K562 (cell line): ENCODE data around the gene AAK1.

ENCODE experiments used
- CTCF ChIP-seq, 3 experiments: IDR thresholded peaks in 2 of 3; conservative IDR thresholded peaks in 1 of 3; 2 replicates each; pipeline ENCODE4 v1.5.1; 2011 to 2012; ENCODE audit warnings: low read length in 3 of 3, mild to moderate bottlenecking in 3 of 3, control low read depth in 2 of 3, improper control_type of control experiment in 1 of 3, inconsistent platforms in 1 of 3, low read depth in 1 of 3, mixed read lengths in 1 of 3, moderate library complexity in 1 of 3; ENCODE audit not compliant: insufficient read depth in 2 of 3
- KAT2B ChIP-seq: IDR thresholded peaks from one replicate; pipeline ENCODE4 v1.6.1; 2012; ENCODE audit warnings: low read depth, mild to moderate bottlenecking, control low read depth, inconsistent platforms, low read length, moderate library complexity
- KLF1 ChIP-seq: fragments of 450-650 bp; IDR thresholded peaks from 2 replicates; pipeline ENCODE4 v1.6.1; 2016; ENCODE audit warnings: missing genetic modification characterization, missing compliant biosample characterization
- MITF ChIP-seq: IDR thresholded peaks from 2 replicates; pipeline ENCODE4 v1.6.1; 2014; ENCODE audit warnings: antibody characterized with exemption
- MYNN ChIP-seq, 2 experiments: sonication (generic); formaldehyde crosslinking in 1 of 2; IDR thresholded peaks; 2 replicates each; pipeline versions ENCODE4 v1.5.0 to v1.6.1; 2016 to 2020; ENCODE audit warnings: antibody characterized with exemption in 1 of 2, missing genetic modification reagents in 1 of 2
- POLR2A ChIP-seq: fragments of 450-650 bp; conservative IDR thresholded peaks from 2 replicates; pipeline ENCODE4 v1.6.1; 2016
- SREBF2 ChIP-seq: sonication (generic); formaldehyde crosslinking; IDR thresholded peaks from 2 replicates; pipeline ENCODE4 v1.4.0; 2020; ENCODE audit warnings: mild to moderate bottlenecking, missing genetic modification reagents
- TBP ChIP-seq: optimal IDR thresholded peaks from 2 replicates; pipeline ENCODE3; 2011; ENCODE audit warnings: low read depth, low read length, improper control_type of control experiment
- TF ChIP-seq, protein P1 (sequence below): sonication (generic); formaldehyde crosslinking; IDR thresholded peaks from 2 replicates; pipeline ENCODE4 v1.8.1; 2023; ENCODE audit warnings: mild to moderate bottlenecking, missing genetic modification reagents

DNA sequence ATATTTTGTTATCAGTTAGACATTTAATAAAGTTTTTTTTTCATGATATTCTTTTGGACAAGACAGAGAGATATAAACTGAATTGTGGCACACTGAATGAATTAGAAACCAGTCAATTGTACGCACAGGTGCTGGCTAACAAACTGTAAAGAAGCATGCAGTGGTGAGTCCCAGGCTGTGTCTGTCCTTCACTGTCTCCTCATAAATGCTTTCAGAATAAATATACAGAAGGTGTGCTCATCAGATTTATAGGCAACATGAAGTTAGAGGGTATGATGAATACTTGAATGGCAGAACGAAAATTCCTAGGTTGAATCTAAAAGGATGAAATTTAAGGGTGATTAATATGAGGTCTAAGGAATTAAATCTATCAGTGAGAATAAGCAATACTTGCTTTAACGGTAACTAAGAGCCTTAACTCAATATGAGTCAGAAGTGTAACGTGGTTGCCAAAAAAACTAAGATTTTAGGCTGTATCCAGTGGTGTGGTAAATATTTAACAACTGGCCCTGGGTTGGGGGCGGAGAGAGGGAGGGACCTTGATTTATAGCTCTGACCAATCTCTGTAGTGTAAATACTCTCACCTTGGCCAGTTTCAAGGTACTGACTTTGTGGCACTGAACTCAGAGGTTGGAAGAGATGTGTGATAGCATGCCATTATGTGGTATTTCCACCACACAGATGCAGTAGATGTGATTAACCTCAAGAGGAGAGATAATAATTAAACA is 41.9 kb upstream of the AAK1 start:
- TF ChIP-seq SREBF2 (CRISPR knock-in tag) (no peak), TBP (no peak), MYNN (IDR thresholded peaks at IDR 0.05) (no peak), MYNN (CRISPR knock-in tag; IDR thresholded peaks at IDR 0.05) (no peak), CTCF (IDR thresholded peaks at IDR 0.05 in 2 of 3, conservative IDR thresholded peaks at IDR 0.05 in 1 of 3; ENCODE audit: insufficient read depth in 2 of 3, low read depth in 1 of 3, low read length in 3 of 3) (no peak), POLR2A (no peak), KLF1 (tag) (no peak), KAT2B (no peak), MITF (no peak)
- TF ChIP-seq, protein P1, sequence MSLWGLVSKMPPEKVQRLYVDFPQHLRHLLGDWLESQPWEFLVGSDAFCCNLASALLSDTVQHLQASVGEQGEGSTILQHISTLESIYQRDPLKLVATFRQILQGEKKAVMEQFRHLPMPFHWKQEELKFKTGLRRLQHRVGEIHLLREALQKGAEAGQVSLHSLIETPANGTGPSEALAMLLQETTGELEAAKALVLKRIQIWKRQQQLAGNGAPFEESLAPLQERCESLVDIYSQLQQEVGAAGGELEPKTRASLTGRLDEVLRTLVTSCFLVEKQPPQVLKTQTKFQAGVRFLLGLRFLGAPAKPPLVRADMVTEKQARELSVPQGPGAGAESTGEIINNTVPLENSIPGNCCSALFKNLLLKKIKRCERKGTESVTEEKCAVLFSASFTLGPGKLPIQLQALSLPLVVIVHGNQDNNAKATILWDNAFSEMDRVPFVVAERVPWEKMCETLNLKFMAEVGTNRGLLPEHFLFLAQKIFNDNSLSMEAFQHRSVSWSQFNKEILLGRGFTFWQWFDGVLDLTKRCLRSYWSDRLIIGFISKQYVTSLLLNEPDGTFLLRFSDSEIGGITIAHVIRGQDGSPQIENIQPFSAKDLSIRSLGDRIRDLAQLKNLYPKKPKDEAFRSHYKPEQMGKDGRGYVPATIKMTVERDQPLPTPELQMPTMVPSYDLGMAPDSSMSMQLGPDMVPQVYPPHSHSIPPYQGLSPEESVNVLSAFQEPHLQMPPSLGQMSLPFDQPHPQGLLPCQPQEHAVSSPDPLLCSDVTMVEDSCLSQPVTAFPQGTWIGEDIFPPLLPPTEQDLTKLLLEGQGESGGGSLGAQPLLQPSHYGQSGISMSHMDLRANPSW, result no peak
